IMR-90 (cell line): ENCODE measurements around the gene KIF25. TPM values are rescaled to one million over a fixed set of nuclear protein-coding genes. Genes with fewer than 3 reads are reported as not detected.

Source experiments
- ATAC-seq: fragments of 200-7000 bp; cut with Tn5 transposase; 2 replicates; pipeline ENCODE4 v1.9.1; 2020; ENCODE audit warnings: low read depth, mild to moderate bottlenecking, moderate library complexity
- BruUV-seq: library from RNA; stranded (reverse); fragments of 400-500 nt; replicated peaks from 2 replicates; lab custom pipeline; 2021; lab: Mats Ljungman, UMichigan
- CTCF ChIA-PET: fragments of 300-600 bp; formaldehyde crosslinking; extraction: SDS; loops from one replicate; lab custom pipeline; 2021; ENCODE audit warnings: antibody characterized with exemption; lab: Yijun Ruan, JAX
- POLR2A ChIA-PET: fragments of 300-600 bp; sonication (Branson Sonifier 250); formaldehyde crosslinking; loops from one replicate; lab custom pipeline; 2022; ENCODE audit warnings: antibody characterized with exemption; ENCODE audit not compliant: unreplicated experiment; lab: Charles Lee
- DNase-seq: peaks from one replicate; pipeline ENCODE4 v3.0.0; 2013
- H2AFZ ChIP-seq: replicated peaks from 2 replicates; pipeline ENCODE3; 2013; ENCODE audit warnings: low read length, mild to moderate bottlenecking; ENCODE audit not compliant: poor library complexity
- H2AK5ac ChIP-seq: 2 replicates; pipeline ENCODE4 v1.6.1; 2013; ENCODE audit warnings: low read depth, low read length, inconsistent platforms
- H2AK9ac ChIP-seq: replicated peaks from 2 replicates; pipeline ENCODE3; 2013; ENCODE audit warnings: mild to moderate bottlenecking, low read depth, low read length, moderate library complexity; ENCODE audit not compliant: poor library complexity
- H2BK120ac ChIP-seq: 2 replicates; pipeline ENCODE4 v1.6.1; 2013; ENCODE audit warnings: low read depth, low read length, inconsistent platforms
- H2BK15ac ChIP-seq: 3 replicates; pipeline ENCODE4 v1.6.1; 2013; ENCODE audit warnings: low read depth, low read length, inconsistent platforms
- H2BK20ac ChIP-seq: 2 replicates; pipeline ENCODE4 v1.6.1; 2013; ENCODE audit warnings: low read depth, mild to moderate bottlenecking, inconsistent platforms, low read length, moderate library complexity
- H2BK5ac ChIP-seq: 2 replicates; pipeline ENCODE4 v1.6.1; 2013; ENCODE audit warnings: mild to moderate bottlenecking, low read depth, low read length, inconsistent platforms; ENCODE audit not compliant: poor library complexity, severe bottlenecking
- H3K14ac ChIP-seq: replicated peaks from 2 replicates; pipeline ENCODE4 v1.6.1; 2013; ENCODE audit warnings: low read depth, low read length, inconsistent platforms
- H3K18ac ChIP-seq: 2 replicates; pipeline ENCODE4 v1.6.1; 2013; ENCODE audit warnings: low read depth, low read length, control low read depth
- H3K23ac ChIP-seq: 2 replicates; pipeline ENCODE4 v1.6.1; 2013; ENCODE audit warnings: low read depth, low read length, inconsistent platforms
- H3K27ac ChIP-seq: 2 replicates; pipeline ENCODE4 v1.5.1; 2013; ENCODE audit warnings: mild to moderate bottlenecking, control low read depth, low read length; ENCODE audit not compliant: insufficient read depth
- H3K27me3 ChIP-seq: 2 replicates; pipeline ENCODE4 v1.6.1; 2013; ENCODE audit warnings: low read length; ENCODE audit not compliant: control insufficient read depth, insufficient read depth
- H3K36me3 ChIP-seq: 2 replicates; pipeline ENCODE4 v1.6.1; 2013; ENCODE audit warnings: low read length, mixed read lengths; ENCODE audit not compliant: control insufficient read depth, insufficient read depth
- H3K4ac ChIP-seq: 2 replicates; pipeline ENCODE4 v1.6.1; 2013; ENCODE audit warnings: low read depth, low read length, inconsistent platforms
- H3K4me1 ChIP-seq: 2 replicates; pipeline ENCODE4 v1.6.1; 2013; ENCODE audit warnings: low read length, mixed read lengths; ENCODE audit not compliant: control insufficient read depth, insufficient read depth
- H3K4me2 ChIP-seq: 2 replicates; pipeline ENCODE4 v1.6.1; 2013; ENCODE audit warnings: low read depth, mild to moderate bottlenecking, control low read depth, low read length, moderate library complexity
- H3K4me3 ChIP-seq: 2 replicates; pipeline ENCODE4 v1.5.1; 2013; ENCODE audit warnings: low read depth, mild to moderate bottlenecking, control low read depth, low read length, moderate library complexity; ENCODE audit not compliant: insufficient read depth
- H3K56ac ChIP-seq: 2 replicates; pipeline ENCODE4 v1.6.1; 2013; ENCODE audit warnings: low read length, inconsistent platforms; ENCODE audit not compliant: insufficient read depth; ENCODE audit errors: extremely low read depth
- H3K79me1 ChIP-seq, 2 experiments: 2 replicates each; pipeline ENCODE4 v1.6.1; 2013; ENCODE audit warnings: low read length in 2 of 2, inconsistent platforms in 1 of 2, low read depth in 1 of 2
- H3K9ac ChIP-seq: 2 replicates; pipeline ENCODE4 v1.6.1; 2013; ENCODE audit warnings: low read depth, low read length, control low read depth
- H3K9me1 ChIP-seq: 2 replicates; pipeline ENCODE4 v1.6.1; 2013; ENCODE audit warnings: low read length, inconsistent platforms; ENCODE audit not compliant: insufficient read depth
- H3K9me3 ChIP-seq: 2 replicates; pipeline ENCODE4 v1.6.1; 2013; ENCODE audit warnings: low read length; ENCODE audit not compliant: control insufficient read depth, insufficient read depth
- H4K20me1 ChIP-seq: 2 replicates; pipeline ENCODE4 v1.6.1; 2013; ENCODE audit warnings: low read length, inconsistent platforms; ENCODE audit not compliant: insufficient read depth
- H4K5ac ChIP-seq: 2 replicates; pipeline ENCODE4 v1.6.1; 2013; ENCODE audit warnings: mild to moderate bottlenecking, low read depth, low read length, control low read depth
- H4K8ac ChIP-seq, 2 experiments: 2 replicates each; pipeline ENCODE4 v1.6.1; 2013; ENCODE audit warnings: low read depth in 2 of 2, low read length in 2 of 2, control low read depth in 1 of 2, inconsistent platforms in 1 of 2
- H4K91ac ChIP-seq: 2 replicates; pipeline ENCODE4 v1.6.1; 2013; ENCODE audit warnings: low read depth, low read length, inconsistent platforms; ENCODE audit not compliant: insufficient read depth
- CTCF ChIP-seq: conservative IDR thresholded peaks from 2 replicates; pipeline ENCODE4 v1.5.1; 2012; ENCODE audit warnings: mild to moderate bottlenecking, low read depth, low read length, improper control_type of control experiment
- SMC3 ChIP-seq: fragments of 150-350 bp; IDR thresholded peaks from 2 replicates; pipeline ENCODE4 v1.6.1; 2016; ENCODE audit warnings: low read depth, mild to moderate bottlenecking, antibody characterized with exemption, low read length, moderate library complexity
- WGBS, 2 experiments: methylation state at CpG; one replicate each; pipeline versions ENCODE4 v1.1.5 to v1.1.7; 2013; ENCODE audit warnings: missing lambda C conversion rate in 2 of 2; ENCODE audit not compliant: insufficient read length in 1 of 2; ENCODE audit errors: extremely low coverage in 2 of 2; 5-methylcytosine and 5-hydroxymethylcytosine counted together
- dilution Hi-C: fragments of 300-500 bp; cut with HindIII; formaldehyde crosslinking; loops from one replicate; pipeline ENCODE4 v1.14.3; 2018; ENCODE audit warnings: low sequenced_read_pairs; ENCODE audit not compliant: unreplicated experiment
- in situ Hi-C: fragments of 300-500 bp; cut with MboI; formaldehyde crosslinking; loops from 3 replicates; pipeline ENCODE4 v1.14.3; 2019; ENCODE audit warnings: low sequenced_read_pairs, inconsistent platforms, mixed read lengths
- intact Hi-C: fragments of 100-400 bp; cut with micrococcal nuclease; formaldehyde crosslinking; loops from 2 replicates; pipeline ENCODE4 v1.10.0; 2022
- polyA plus RNA-seq, 3 experiments: library from polyadenylated mRNA; depleted of rRNA; stranded (reverse); fragments of >200 nt; gene quantifications; 2 replicates each; pipeline ENCODE4 v1.2.3, GENCODE V29; 2012; ENCODE audit warnings: low replicate concordance in 1 of 3
- total RNA-seq: library from RNA; depleted of rRNA; stranded (reverse); fragments of >200 nt; gene quantifications from 2 replicates; pipeline ENCODE4 v1.2.3, GENCODE V29; 2012

KIF25 gene
- total and polyA plus RNA-seq, 2 of the 4 experiments (the other 2 are of a cell fraction), result not detected

GRCh38 chr6:167968091-167968490 is 29.4 kb upstream of the KIF25 start:
- in situ Hi-C loops, result no loop called here
- CTCF ChIA-PET, result interaction anchor here (0.7 kb wide), 1 partner anchor 1463 kb away, joined by 3 read pairs; no protein-coding TSS in a partner anchor
- Histone ChIP-seq H3K4me3 (no peak overlapping the region), H3K4ac (no peak overlapping the region), H4K91ac (no peak overlapping the region), H3K4me2 (no peak overlapping the region), H2BK20ac (no peak overlapping the region), H3K56ac (no peak overlapping the region), H2AFZ (no peak overlapping the region), H2BK5ac (no peak overlapping the region), H4K5ac (no peak overlapping the region), H4K8ac (no peak overlapping the region), H3K14ac (no peak overlapping the region), H3K27ac (no peak overlapping the region), H2AK5ac (no peak overlapping the region), H2AK9ac (no peak overlapping the region), H3K9ac (no peak overlapping the region), H2BK120ac (no peak overlapping the region), H3K4me1 (no peaks in the 10 kb centered on the region), H3K9me1 (no peaks in the 10 kb centered on the region; the same call in 1 of the 2 replicates), H3K79me1 (peaks cover 0 to 4% of the 10 kb centered on the region in 2 experiments; a peak in 1 of 4 replicates), H3K9me3 (no peaks in the 10 kb centered on the region), H3K27me3 (no peaks in the 10 kb centered on the region), H4K20me1 (no peaks in the 10 kb centered on the region), H2BK15ac (no peak overlapping the region), H3K23ac (no peak overlapping the region), H3K18ac (no peak overlapping the region), H3K36me3 (peaks cover 15% of the 10 kb centered on the region)
- DNase-seq (no peak), ATAC-seq (no peak)
- TF ChIP-seq SMC3 (no peak), CTCF (peak; percentile 22; the same call in 1 of the 2 replicates)
- POLR2A ChIA-PET, result no interaction called here
- dilution Hi-C loops, result no loop called here
- WGBS, 2 experiments, result 77% methylated on average over 3 of the region's 6 CpGs; no CpG with 5 or more reads in 1 of the 2 experiments
- intact Hi-C loops, result no loop called here
- no TSS peak for BruUV-seq
